Colon (tissue), 2 donors: ENCODE measurements around the gene SLC9A7.

Source experiments
- FAIRE-seq: peaks from 2 replicates; lab custom pipeline; 2012; peaks lifted over from hg19 to GRCh38; lab: Jason Lieb, UNC
- donor health status: control.
- donor health status: control.

SLC9A7 gene

GRCh38 chrX:46573331-46573891 is 185.5 kb downstream of the SLC9A7 start, which contains the start of gene CHST7:
CHST7 (plus strand) TSS chrX:46573765; CDS start chrX:46573932, 167 bp downstream.
- no peak for FAIRE-seq

- FAIRE-seq = no peak
These were observed 186.5 kb downstream of the SLC9A7 start for GRCh38 chrX:46572340-46572936.

GRCh38 chrX:46571423-46572339 is 187.2 kb downstream of the SLC9A7 start:
- FAIRE-seq = no peak

DNA sequence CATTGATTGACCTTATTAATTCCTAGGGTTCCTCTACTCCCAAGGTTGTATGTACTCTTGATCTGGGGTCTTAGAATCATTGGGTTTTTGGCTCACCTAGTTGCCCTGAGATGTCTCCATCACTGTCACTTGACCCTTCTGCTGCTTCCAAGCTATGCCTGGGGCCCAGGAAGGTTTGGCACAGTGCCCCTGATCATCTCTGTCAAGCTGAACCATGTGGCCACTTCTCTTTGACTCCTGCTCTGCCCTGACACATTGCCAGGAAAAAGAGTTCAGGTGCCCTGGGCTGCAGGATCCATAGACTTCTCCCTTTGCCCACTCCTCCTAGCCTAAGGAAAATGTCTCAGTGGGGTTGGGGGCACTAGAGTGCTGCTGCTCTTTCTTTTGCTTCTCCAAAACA is 189.3 kb downstream of the SLC9A7 start:
- FAIRE-seq = no peak

DNA sequence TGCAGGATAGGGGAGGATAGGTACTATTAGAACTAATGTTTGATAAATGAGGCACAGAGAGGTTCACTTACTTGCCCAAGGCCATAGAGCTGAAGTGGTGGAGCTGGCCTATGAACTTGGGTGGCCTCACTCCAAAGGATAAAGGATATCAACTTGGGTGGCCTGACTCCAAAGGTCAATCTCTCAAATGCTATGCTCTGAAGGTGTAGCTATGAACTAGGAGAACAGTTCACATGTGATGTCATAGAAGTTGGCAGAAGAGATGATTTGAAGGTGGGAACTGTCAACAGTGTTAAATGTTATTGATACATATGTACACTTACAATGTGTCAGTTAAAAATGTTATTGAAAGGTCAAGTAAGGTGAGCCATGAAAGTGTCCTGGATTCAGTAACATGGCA is 191.5 kb downstream of the SLC9A7 start:
- FAIRE-seq = no peak

DNA sequence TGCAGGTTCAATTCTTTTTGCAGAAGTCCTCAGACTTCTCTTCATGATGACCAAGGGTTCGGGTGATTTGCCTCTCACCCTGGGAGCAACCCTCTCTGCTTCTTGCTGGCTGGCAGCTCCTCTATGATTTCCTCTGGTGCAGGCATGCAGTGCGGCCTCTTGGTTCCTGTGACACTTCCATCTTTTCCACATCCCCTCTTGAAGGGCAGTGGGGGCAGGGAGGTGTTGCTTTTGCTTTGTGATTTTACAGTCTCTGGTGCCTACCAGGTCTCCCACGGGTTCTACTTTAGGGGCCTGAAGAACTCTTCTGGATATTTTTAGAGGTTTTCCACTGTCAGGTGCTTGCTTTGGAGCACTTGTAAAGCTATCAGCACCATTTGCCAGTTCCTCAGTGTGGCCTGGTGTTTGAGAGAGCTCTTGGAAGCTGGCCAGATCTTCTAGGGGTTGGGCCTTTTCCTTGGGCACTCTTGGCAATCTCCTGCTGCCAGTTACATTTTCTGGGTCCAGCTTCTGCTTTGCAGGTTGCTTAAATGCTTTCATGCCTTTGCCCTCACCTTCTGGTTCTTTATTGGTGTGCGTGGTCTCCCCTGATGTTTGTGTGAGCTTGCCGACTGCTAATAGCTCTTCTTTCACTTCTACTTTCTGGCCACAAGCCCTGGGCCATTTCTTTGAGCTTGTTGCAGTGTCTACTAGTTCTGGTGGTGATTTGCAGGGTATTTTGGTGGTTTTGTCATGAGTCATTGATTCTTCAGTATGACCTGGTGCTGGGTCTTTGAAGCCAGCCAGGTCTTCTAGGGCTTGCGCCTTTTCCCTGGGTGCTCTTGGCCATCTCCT is 196.9 kb downstream of the SLC9A7 start:
- FAIRE-seq = no peak

- FAIRE-seq = no peak
These were observed 199.9 kb downstream of the SLC9A7 start for GRCh38 chrX:46559062-46559461.

- FAIRE-seq = no peak
These were observed 204.0 kb downstream of the SLC9A7 start for GRCh38 chrX:46554942-46555341.

- no peak for FAIRE-seq
These were observed 205.0 kb downstream of the SLC9A7 start for GRCh38 chrX:46553935-46554334.

DNA sequence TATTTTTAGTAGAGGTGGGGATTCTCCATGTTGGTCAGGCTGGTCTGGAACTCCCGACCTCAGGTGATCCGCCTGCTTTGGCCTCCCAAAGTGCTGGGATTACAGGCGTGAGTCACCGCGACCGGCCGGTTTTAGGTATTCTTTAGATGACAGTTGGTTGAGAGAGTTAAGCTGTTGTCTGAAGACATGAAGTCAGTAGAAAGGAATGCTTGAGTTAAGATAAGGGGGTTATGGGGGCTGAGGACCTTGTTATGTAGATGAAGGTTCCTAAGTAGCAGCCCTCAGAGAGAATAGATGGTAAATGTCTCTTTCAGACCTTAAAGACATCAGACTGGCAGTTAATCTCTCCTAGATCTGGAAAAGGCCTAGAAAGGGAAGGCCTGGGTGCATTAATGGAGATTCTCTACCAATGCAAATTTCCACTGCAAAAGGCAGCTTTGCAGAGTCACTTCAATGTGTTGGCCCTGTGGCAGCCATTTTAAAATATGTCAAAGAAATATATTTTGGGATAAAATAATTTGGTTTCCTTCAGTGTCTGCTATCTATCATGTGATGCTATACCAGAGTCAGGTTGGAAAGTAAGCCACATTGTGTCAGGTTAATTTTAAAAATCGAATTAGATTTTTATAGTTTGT is 207.3 kb downstream of the SLC9A7 start:
- FAIRE-seq = no peak

- no peak for FAIRE-seq
These were observed 209.0 kb downstream of the SLC9A7 start for GRCh38 chrX:46549914-46550313.
